Thymus (tissue), 11 donors: ENCODE data around the gene RALGAPA2. TPM values are rescaled to one million over a fixed set of nuclear protein-coding genes. Genes with fewer than 3 reads are reported as not detected.
A peak's percentile ranks its signal among the peaks of the same experiment; 100 is the strongest.

Source experiments
- DNase-seq, 9 donors: peaks; one replicate each; pipeline ENCODE4 v3.0.0-alpha.2; 2013; ENCODE audit warnings: low spot score in 9 of 9, low read depth in 6 of 9, missing footprints in 1 of 9
- H3K27ac ChIP-seq, 2 donors: one replicate each; pipeline ENCODE4 v1.5.1; 2013; ENCODE audit warnings: control low read depth in 1 of 2, low read depth in 1 of 2, low read length in 1 of 2, mild to moderate bottlenecking in 1 of 2, moderate library complexity in 1 of 2
- H3K27me3 ChIP-seq, 2 donors: one replicate each; pipeline ENCODE4 v1.5.1; 2013; ENCODE audit warnings: low read length in 1 of 2; ENCODE audit not compliant: control insufficient read depth in 2 of 2, insufficient read depth in 1 of 2
- H3K36me3 ChIP-seq, 2 donors: one replicate each; pipeline ENCODE4 v1.5.1; 2013; ENCODE audit warnings: low read length in 1 of 2, mild to moderate bottlenecking in 1 of 2, moderate library complexity in 1 of 2; ENCODE audit not compliant: control insufficient read depth in 2 of 2, insufficient read depth in 2 of 2
- H3K4me1 ChIP-seq, 2 donors: one replicate each; pipeline ENCODE4 v1.5.1; 2013; ENCODE audit warnings: low read length in 2 of 2; ENCODE audit not compliant: control insufficient read depth in 2 of 2, insufficient read depth in 2 of 2
- H3K4me3 ChIP-seq, 2 donors: one replicate each; pipeline ENCODE4 v1.5.1; 2013; ENCODE audit warnings: low read length in 2 of 2, control low read depth in 1 of 2, mild to moderate bottlenecking in 1 of 2
- H3K9me3 ChIP-seq, 2 donors: one replicate each; pipeline ENCODE4 v1.5.1; 2013; ENCODE audit warnings: low read length in 1 of 2, mild to moderate bottlenecking in 1 of 2; ENCODE audit not compliant: control insufficient read depth in 2 of 2, insufficient read depth in 1 of 2
- WGBS: extraction: QIAGEN DNeasy Blood & Tissue Kit; methylation state at CpG from one replicate; pipeline ENCODE4 v1.1.7; 2013; 5-methylcytosine and 5-hydroxymethylcytosine counted together
- polyA plus RNA-seq: library from polyadenylated mRNA; stranded (reverse); fragments of 200-250 nt; gene quantifications from one replicate; pipeline ENCODE4 v1.2.3, GENCODE V29; 2013
- total RNA-seq: library from RNA; stranded (reverse); fragments of 120-200 nt; gene quantifications from one replicate; pipeline ENCODE4 v1.2.4, GENCODE V29; 2013
- donor health status: healthy.

RALGAPA2 gene
- total and polyA plus RNA-seq, 2 donors: 9.0 to 10.3 TPM

DNA sequence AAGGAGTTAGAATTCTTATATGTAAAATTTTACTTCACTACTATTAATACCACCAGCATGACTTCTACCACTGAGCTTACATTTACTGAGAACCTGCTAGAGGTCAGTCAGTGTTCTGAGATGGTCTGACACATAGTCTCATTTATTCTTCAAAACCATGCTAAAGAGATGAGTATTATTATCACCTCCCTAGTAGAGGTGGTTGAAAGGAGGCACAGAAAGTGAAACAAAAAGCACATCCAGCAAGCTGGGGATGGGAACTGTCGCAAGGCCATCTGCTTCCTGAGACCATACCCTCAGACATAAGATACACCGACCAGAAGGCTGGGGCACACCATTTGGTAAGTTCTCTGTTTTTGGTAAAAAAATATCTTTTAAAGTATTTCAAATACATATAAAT is 206.9 kb downstream of the RALGAPA2 start:
- 47% methylated on average over 2 of the region's 2 CpGs for WGBS
- Histone ChIP-seq H3K27me3 (no peaks in the 10 kb centered on the region), H3K36me3 (peaks cover 11 to 17% of the 10 kb centered on the region in 2 donors), H3K4me1 (peaks cover 0 to 16% of the 10 kb centered on the region in 2 donors), H3K9me3 (no peaks in the 10 kb centered on the region), H3K4me3 (no peak overlapping the region), H3K27ac (no peak overlapping the region)
- peak in 1 of 9 donors; percentile 36 for DNase-seq

DNA sequence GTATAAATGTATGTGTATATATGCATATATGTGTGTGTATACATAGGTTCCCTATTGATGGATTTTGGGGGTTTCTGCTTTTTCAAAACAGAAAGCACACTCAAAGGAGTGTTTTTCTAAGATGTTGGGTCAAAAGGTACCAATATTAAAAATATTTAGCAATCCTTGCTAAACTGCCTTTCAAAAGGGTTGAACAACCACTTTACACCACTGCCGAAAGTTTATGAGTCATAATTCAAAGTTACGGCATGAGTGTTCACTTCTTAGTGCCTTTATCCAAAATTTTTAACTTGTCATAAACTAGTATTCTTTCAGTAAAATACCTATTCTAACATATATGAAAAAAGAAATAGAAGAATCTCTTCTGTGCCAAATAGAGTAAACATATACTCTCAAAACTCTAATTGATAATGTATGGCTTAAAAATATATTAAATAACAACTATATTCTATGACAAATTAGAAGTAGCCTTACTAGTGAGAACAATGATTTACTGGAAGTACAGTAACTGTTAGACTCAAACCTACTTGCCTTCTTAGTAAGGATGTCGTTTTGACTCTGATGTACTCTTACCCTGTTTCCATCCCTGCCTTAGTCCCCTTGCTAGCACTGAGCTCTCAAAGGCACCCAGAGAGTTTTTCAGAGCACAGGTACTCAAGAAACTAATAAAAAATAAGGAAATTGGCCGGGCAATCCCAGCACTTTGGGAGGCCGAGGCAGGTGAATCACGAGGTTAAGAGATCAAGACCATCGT is 208.5 kb downstream of the RALGAPA2 start:
- 98% methylated on average over 7 of the region's 7 CpGs for WGBS
- DNase-seq: no peak
- H3K36me3 ChIP-seq: peaks cover 7 to 17% of the 10 kb centered on the region in 2 donors

GRCh38 chr20:20501128-20501527 is 211.3 kb downstream of the RALGAPA2 start:
- Histone ChIP-seq H3K4me3 (no peak overlapping the region), H3K4me1 (peaks cover 0 to 19% of the 10 kb centered on the region in 2 donors), H3K27me3 (no peaks in the 10 kb centered on the region), H3K9me3 (no peaks in the 10 kb centered on the region), H3K36me3 (peaks cover 4 to 17% of the 10 kb centered on the region in 2 donors), H3K27ac (peak overlapping the region in 1 of 2 donors; percentile 59)
- DNase-seq: peak in 2 of 9 donors; percentile 31 to 49
- 81% methylated on average over 2 of the region's 2 CpGs for WGBS

More for the DNA sequence above, 208.5 kb downstream of the RALGAPA2 start:
- Histone ChIP-seq H3K27me3 (no peaks in the 10 kb centered on the region), H3K9me3 (no peaks in the 10 kb centered on the region), H3K27ac (no peak overlapping the region), H3K4me3 (no peak overlapping the region), H3K4me1 (peaks cover 0 to 19% of the 10 kb centered on the region in 2 donors)

- Histone ChIP-seq H3K9me3 (no peaks in the 10 kb centered on the region), H3K4me3 (no peak overlapping the region), H3K27ac (no peak overlapping the region), H3K36me3 (peaks cover 4 to 17% of the 10 kb centered on the region in 2 donors), H3K27me3 (no peaks in the 10 kb centered on the region), H3K4me1 (peaks cover 0 to 19% of the 10 kb centered on the region in 2 donors)
- WGBS: 94% methylated on average over 1 of the region's 1 CpG
- DNase-seq: no peak
Observed at GRCh38 chr20:20500312-20500711, 212.1 kb downstream of the RALGAPA2 start.

DNA sequence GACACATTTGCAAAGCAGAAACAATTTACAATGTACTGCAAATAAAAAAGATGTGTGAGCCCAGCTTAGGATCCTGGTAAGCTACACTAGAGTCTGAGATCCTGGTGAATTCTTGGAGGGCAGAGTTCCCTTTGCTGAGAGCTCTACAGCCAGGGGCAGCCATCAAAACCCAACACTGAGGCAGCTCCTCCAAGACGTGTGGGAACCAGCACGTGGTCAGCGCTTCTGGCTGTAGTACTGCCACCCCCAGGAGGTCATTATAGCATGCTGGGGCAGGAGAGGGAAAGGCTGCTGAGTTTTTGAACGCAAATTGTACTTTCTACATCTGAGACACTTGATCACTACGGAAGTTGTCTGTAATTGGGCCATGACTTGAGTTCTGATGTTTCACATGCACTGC is 213.0 kb downstream of the RALGAPA2 start:
- no peak for DNase-seq
- 95% methylated on average over 5 of the region's 5 CpGs for WGBS
- Histone ChIP-seq H3K36me3 (peaks cover 5 to 17% of the 10 kb centered on the region in 2 donors), H3K4me3 (no peak overlapping the region), H3K27ac (no peak overlapping the region), H3K9me3 (no peaks in the 10 kb centered on the region), H3K4me1 (peaks cover 0 to 19% of the 10 kb centered on the region in 2 donors), H3K27me3 (no peaks in the 10 kb centered on the region)

GRCh38 chr20:20498076-20498861 is 214.2 kb downstream of the RALGAPA2 start:
- no peak for DNase-seq
- H3K27me3 ChIP-seq: no peaks in the 10 kb centered on the region
- peaks cover 0 to 18% of the 10 kb centered on the region in 2 donors for H3K4me1 ChIP-seq
- peaks cover 7 to 16% of the 10 kb centered on the region in 2 donors for H3K36me3 ChIP-seq
- WGBS: 87% methylated on average over 11 of the region's 11 CpGs
- no peak overlapping the region for H3K27ac ChIP-seq
- H3K4me3 ChIP-seq: no peak overlapping the region
- H3K9me3 ChIP-seq: no peaks in the 10 kb centered on the region

DNA sequence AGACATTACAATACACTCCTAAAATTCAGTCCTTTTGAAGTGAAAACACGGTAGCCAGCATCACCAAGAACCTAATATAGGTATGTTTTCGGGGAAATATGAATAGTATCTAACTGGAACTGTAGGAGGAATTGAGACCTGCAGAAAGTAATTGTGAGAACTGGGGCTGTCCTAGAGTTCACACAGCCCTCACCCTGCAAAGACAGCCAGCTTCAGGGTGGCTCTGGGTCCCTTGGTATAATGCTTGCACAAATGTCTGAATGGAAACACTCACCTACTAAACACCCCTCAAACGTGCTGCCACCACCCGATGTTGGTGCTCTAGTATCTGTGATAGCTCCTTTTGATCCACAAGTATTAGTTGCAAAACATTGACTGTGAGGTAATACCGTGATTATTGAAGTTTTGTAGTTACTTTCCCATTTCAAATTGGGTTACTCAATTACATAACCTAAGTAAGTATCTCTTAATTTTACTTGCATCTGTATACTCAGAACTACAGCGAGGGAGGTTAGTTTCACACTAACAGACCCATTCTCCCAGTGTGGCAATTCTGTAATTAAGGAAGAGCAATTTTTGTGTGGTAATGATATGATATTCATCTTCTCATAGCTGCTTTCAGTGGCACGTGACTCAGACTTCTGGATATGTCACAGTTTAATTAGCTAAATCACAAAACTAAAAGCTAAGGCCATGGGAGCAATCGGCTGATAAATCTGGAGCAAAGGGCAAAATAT is 215.0 kb downstream of the RALGAPA2 start:
- H3K36me3 ChIP-seq: peaks cover 7 to 8% of the 10 kb centered on the region in 2 donors
- no peak for DNase-seq
- no peaks in the 10 kb centered on the region for H3K27me3 ChIP-seq
- WGBS: 96% methylated on average over 8 of the region's 8 CpGs
- no peaks in the 10 kb centered on the region for H3K9me3 ChIP-seq
- no peak overlapping the region for H3K4me3 ChIP-seq
- no peak overlapping the region for H3K27ac ChIP-seq
- peaks cover 0 to 11% of the 10 kb centered on the region in 2 donors for H3K4me1 ChIP-seq

DNA sequence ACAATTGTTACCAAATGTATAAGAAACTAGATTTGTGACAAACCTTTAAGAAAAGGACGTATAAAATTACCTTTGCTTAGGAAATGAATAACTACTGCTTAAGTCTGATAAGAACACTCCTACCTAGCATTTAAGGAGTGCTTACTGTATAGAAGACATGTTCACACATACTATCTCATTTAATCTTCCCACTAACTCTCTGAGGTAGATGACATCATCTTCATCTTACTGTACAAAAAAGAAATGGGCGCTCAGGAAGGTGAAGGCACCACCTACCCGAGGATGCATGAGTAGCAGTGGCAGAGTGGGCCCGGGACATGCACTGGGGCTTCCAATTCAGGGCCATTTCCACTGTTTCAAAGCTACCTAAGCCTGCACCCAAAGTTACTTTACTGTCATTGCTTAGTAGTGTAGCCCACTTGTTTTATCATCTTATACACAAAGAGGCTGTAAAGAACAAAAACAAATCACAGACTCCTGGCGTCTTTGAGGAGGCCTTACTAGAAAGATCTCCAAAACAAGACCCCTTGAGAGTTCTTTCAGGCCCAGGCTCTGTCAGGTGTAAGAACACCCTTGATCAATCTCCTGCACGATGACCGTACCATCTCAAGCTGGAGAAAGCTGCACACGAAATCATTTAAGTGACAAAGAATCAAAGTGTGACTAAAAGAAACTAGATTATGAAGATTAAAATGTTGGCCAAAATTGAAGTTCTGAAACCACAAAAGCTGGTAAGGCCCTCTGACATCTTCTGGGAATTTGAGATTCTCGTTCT is 216.5 kb downstream of the RALGAPA2 start:
- peaks cover 0 to 4% of the 10 kb centered on the region in 2 donors for H3K4me1 ChIP-seq
- WGBS: 95% methylated on average over 9 of the region's 9 CpGs
- H3K27ac ChIP-seq: no peak overlapping the region
- H3K36me3 ChIP-seq: peaks cover 3% of the 10 kb centered on the region in 2 donors
- H3K4me3 ChIP-seq: no peak overlapping the region
- H3K9me3 ChIP-seq: no peaks in the 10 kb centered on the region
- DNase-seq: no peak
- H3K27me3 ChIP-seq: no peaks in the 10 kb centered on the region
